ENCODE measurements around the gene SLC9B1.

The SLC9B1 gene

GRCh38 chr4:103026868-103027267 lies 7.4 kb upstream of the SLC9B1 start:
- no peak overlapping the region for H3K4me3 ChIP-seq (ENCODE audit: insufficient read length, low read depth)
- H3K27me3 ChIP-seq (ENCODE audit: insufficient read depth, insufficient read length): no peaks in the 10 kb centered on the region
- no peak for DNase-seq (ENCODE audit: low read depth, low spot score)
- no peaks in the 10 kb centered on the region for H3K9me3 ChIP-seq (ENCODE audit: insufficient read depth, low read length)
- H3K9ac ChIP-seq (ENCODE audit: insufficient read length, low read depth): no peak overlapping the region
- no peak for TF ChIP-seq ZNF274 (IDR thresholded peaks at IDR 0.05; ENCODE audit: low read depth, low read length)
- no peak for TF ChIP-seq YY1 (IDR thresholded peaks at IDR 0.05; ENCODE audit: insufficient read depth, insufficient read length)
- no peak for TF ChIP-seq SUZ12 (IDR thresholded peaks at IDR 0.05; ENCODE audit: extremely low read depth, insufficient read depth, insufficient read length)
- H3K36me3 ChIP-seq (ENCODE audit: insufficient read depth, insufficient read length, low read length): no peaks in the 10 kb centered on the region
- H3K4me1 ChIP-seq (ENCODE audit: insufficient read depth, insufficient read length): no peaks in the 10 kb centered on the region

- H3K9me3 ChIP-seq (ENCODE audit: insufficient read depth, low read length): no peaks in the 10 kb centered on the region
- H3K4me3 ChIP-seq (ENCODE audit: insufficient read length, low read depth): no peak overlapping the region
- H3K9ac ChIP-seq (ENCODE audit: insufficient read length, low read depth): no peak overlapping the region
- no peaks in the 10 kb centered on the region for H3K4me1 ChIP-seq (ENCODE audit: insufficient read depth, insufficient read length)
- H3K36me3 ChIP-seq (ENCODE audit: insufficient read depth, insufficient read length, low read length): no peaks in the 10 kb centered on the region
- TF ChIP-seq YY1 (IDR thresholded peaks at IDR 0.05; ENCODE audit: insufficient read depth, insufficient read length): no peak
- TF ChIP-seq ZNF274 (IDR thresholded peaks at IDR 0.05; ENCODE audit: low read depth, low read length): no peak
- TF ChIP-seq SUZ12 (IDR thresholded peaks at IDR 0.05; ENCODE audit: extremely low read depth, insufficient read depth, insufficient read length): no peak
- no peaks in the 10 kb centered on the region for H3K27me3 ChIP-seq (ENCODE audit: insufficient read depth, insufficient read length)
- DNase-seq (ENCODE audit: low read depth, low spot score): no peak
Measured at GRCh38 chr4:103024996-103025395, 5.5 kb upstream of the SLC9B1 start.

- DNase-seq (ENCODE audit: low read depth, low spot score): no peak
- no peak overlapping the region for H3K9ac ChIP-seq (ENCODE audit: insufficient read length, low read depth)
- no peak for TF ChIP-seq ZNF274 (IDR thresholded peaks at IDR 0.05; ENCODE audit: low read depth, low read length)
- TF ChIP-seq SUZ12 (IDR thresholded peaks at IDR 0.05; ENCODE audit: extremely low read depth, insufficient read depth, insufficient read length): no peak
- no peak for TF ChIP-seq YY1 (IDR thresholded peaks at IDR 0.05; ENCODE audit: insufficient read depth, insufficient read length)
- no peak overlapping the region for H3K4me3 ChIP-seq (ENCODE audit: insufficient read length, low read depth)
- no peaks in the 10 kb centered on the region for H3K9me3 ChIP-seq (ENCODE audit: insufficient read depth, low read length)
- H3K36me3 ChIP-seq (ENCODE audit: insufficient read depth, insufficient read length, low read length): no peaks in the 10 kb centered on the region
- H3K4me1 ChIP-seq (ENCODE audit: insufficient read depth, insufficient read length): no peaks in the 10 kb centered on the region
- H3K27me3 ChIP-seq (ENCODE audit: insufficient read depth, insufficient read length): no peaks in the 10 kb centered on the region
Measured at GRCh38 chr4:103021120-103021519, 1.6 kb upstream of the SLC9B1 start.

GRCh38 chr4:103018391-103019307 lies 856 bp downstream of the SLC9B1 start:
- DNase-seq (ENCODE audit: low read depth, low spot score): no peak
- no peak for TF ChIP-seq SUZ12 (IDR thresholded peaks at IDR 0.05; ENCODE audit: extremely low read depth, insufficient read depth, insufficient read length)
- no peak for TF ChIP-seq YY1 (IDR thresholded peaks at IDR 0.05; ENCODE audit: insufficient read depth, insufficient read length)
- no peak for TF ChIP-seq ZNF274 (IDR thresholded peaks at IDR 0.05; ENCODE audit: low read depth, low read length)
- Histone ChIP-seq H3K36me3 (ENCODE audit: insufficient read depth, insufficient read length, low read length) (no peaks in the 10 kb centered on the region), H3K9ac (ENCODE audit: insufficient read length, low read depth) (peak overlapping the region; percentile 85), H3K9me3 (ENCODE audit: insufficient read depth, low read length) (no peaks in the 10 kb centered on the region), H3K4me1 (ENCODE audit: insufficient read depth, insufficient read length) (no peaks in the 10 kb centered on the region), H3K27me3 (ENCODE audit: insufficient read depth, insufficient read length) (no peaks in the 10 kb centered on the region), H3K4me3 (ENCODE audit: insufficient read length, low read depth) (peak overlapping the region; percentile 76)

- no peaks in the 10 kb centered on the region for H3K27me3 ChIP-seq (ENCODE audit: insufficient read depth, insufficient read length)
- no peak overlapping the region for H3K9ac ChIP-seq (ENCODE audit: insufficient read length, low read depth)
- no peaks in the 10 kb centered on the region for H3K9me3 ChIP-seq (ENCODE audit: insufficient read depth, low read length)
- TF ChIP-seq ZNF274 (IDR thresholded peaks at IDR 0.05; ENCODE audit: low read depth, low read length) (no peak), SUZ12 (IDR thresholded peaks at IDR 0.05; ENCODE audit: extremely low read depth, insufficient read depth, insufficient read length) (no peak)
- no peaks in the 10 kb centered on the region for H3K4me1 ChIP-seq (ENCODE audit: insufficient read depth, insufficient read length)
- H3K4me3 ChIP-seq (ENCODE audit: insufficient read length, low read depth): no peak overlapping the region
- no peak for DNase-seq (ENCODE audit: low read depth, low spot score)
- no peaks in the 10 kb centered on the region for H3K36me3 ChIP-seq (ENCODE audit: insufficient read depth, insufficient read length, low read length)
Measured at GRCh38 chr4:103012551-103012950, 7.0 kb downstream of the SLC9B1 start.

GRCh38 chr4:103012060-103012459 lies 7.4 kb downstream of the SLC9B1 start:
- Histone ChIP-seq H3K9ac (ENCODE audit: insufficient read length, low read depth) (no peak overlapping the region), H3K4me3 (ENCODE audit: insufficient read length, low read depth) (no peak overlapping the region), H3K9me3 (ENCODE audit: insufficient read depth, low read length) (no peaks in the 10 kb centered on the region), H3K4me1 (ENCODE audit: insufficient read depth, insufficient read length) (no peaks in the 10 kb centered on the region), H3K36me3 (ENCODE audit: insufficient read depth, insufficient read length, low read length) (no peaks in the 10 kb centered on the region), H3K27me3 (ENCODE audit: insufficient read depth, insufficient read length) (no peaks in the 10 kb centered on the region)
- no peak for DNase-seq (ENCODE audit: low read depth, low spot score)
- no peak for TF ChIP-seq YY1 (IDR thresholded peaks at IDR 0.05; ENCODE audit: insufficient read depth, insufficient read length)
- TF ChIP-seq ZNF274 (IDR thresholded peaks at IDR 0.05; ENCODE audit: low read depth, low read length): no peak
- no peak for TF ChIP-seq SUZ12 (IDR thresholded peaks at IDR 0.05; ENCODE audit: extremely low read depth, insufficient read depth, insufficient read length)

- no peak overlapping the region for H3K9ac ChIP-seq (ENCODE audit: insufficient read length, low read depth)
- H3K4me3 ChIP-seq (ENCODE audit: insufficient read length, low read depth): no peak overlapping the region
- H3K9me3 ChIP-seq (ENCODE audit: insufficient read depth, low read length): no peaks in the 10 kb centered on the region
- no peaks in the 10 kb centered on the region for H3K27me3 ChIP-seq (ENCODE audit: insufficient read depth, insufficient read length)
- TF ChIP-seq YY1 (IDR thresholded peaks at IDR 0.05; ENCODE audit: insufficient read depth, insufficient read length) (no peak), SUZ12 (IDR thresholded peaks at IDR 0.05; ENCODE audit: extremely low read depth, insufficient read depth, insufficient read length) (no peak), ZNF274 (IDR thresholded peaks at IDR 0.05; ENCODE audit: low read depth, low read length) (no peak)
- no peaks in the 10 kb centered on the region for H3K4me1 ChIP-seq (ENCODE audit: insufficient read depth, insufficient read length)
- H3K36me3 ChIP-seq (ENCODE audit: insufficient read depth, insufficient read length, low read length): no peaks in the 10 kb centered on the region
- no peak for DNase-seq (ENCODE audit: low read depth, low spot score)
Measured at GRCh38 chr4:103011378-103012025, 8.0 kb downstream of the SLC9B1 start.
